WTC11 (cell line): Measurements from ENCODE around the gene CRYGS. TPM values are rescaled to one million over a fixed set of nuclear protein-coding genes. Genes with fewer than 3 reads are reported as not detected.

Experiments used
- ATAC-seq: fragments of 200-7000 bp; cut with Tn5 transposase; 2 replicates; pipeline ENCODE4 v1.10.0; 2021; ENCODE audit warnings: mild to moderate bottlenecking, moderate library complexity
- CTCF ChIA-PET: fragments of 300-600 bp; sonication (Branson Sonifier 250); formaldehyde crosslinking; loops from one replicate; lab custom pipeline; 2021; ENCODE audit warnings: antibody characterized with exemption; lab: Charles Lee
- POLR2A ChIA-PET: fragments of 350-600 bp; sonication (Branson Sonifier 250); formaldehyde crosslinking; loops from one replicate; lab custom pipeline; 2021; ENCODE audit warnings: antibody characterized with exemption; lab: Charles Lee
- DNase-seq: peaks from one replicate; pipeline ENCODE4 v3.0.0; 2021; ENCODE audit warnings: low spot score
- H3K27ac Mint-ChIP-seq: 2 replicates; pipeline ENCODE4 v1.8.0; 2021; ENCODE audit warnings: mixed read lengths
- H3K27me3 Mint-ChIP-seq: 2 replicates; pipeline ENCODE4 v1.8.0; 2021; ENCODE audit warnings: low read depth, mild to moderate bottlenecking, moderate library complexity, mixed read lengths
- H3K36me3 Mint-ChIP-seq: 2 replicates; pipeline ENCODE4 v1.8.0; 2021; ENCODE audit warnings: mixed read lengths
- H3K4me1 Mint-ChIP-seq: 2 replicates; pipeline ENCODE4 v1.8.0; 2022; ENCODE audit warnings: mixed read lengths
- H3K4me3 Mint-ChIP-seq: 2 replicates; pipeline ENCODE4 v1.8.0; 2021; ENCODE audit warnings: mild to moderate bottlenecking, moderate library complexity, mixed read lengths
- H3K9me3 Mint-ChIP-seq: 2 replicates; pipeline ENCODE4 v1.8.0; 2021; ENCODE audit warnings: mixed read lengths
- ARID4B ChIP-seq: sonication (generic); formaldehyde crosslinking; IDR thresholded peaks from 2 replicates; pipeline ENCODE4 v1.8.0; 2023; ENCODE audit warnings: missing genetic modification reagents, mild to moderate bottlenecking, borderline replicate concordance
- ATF1 ChIP-seq: sonication (generic); formaldehyde crosslinking; IDR thresholded peaks from 2 replicates; pipeline ENCODE4 v1.8.1; 2023; ENCODE audit warnings: mild to moderate bottlenecking, moderate library complexity, missing genetic modification reagents
- ELF4 ChIP-seq: sonication (generic); formaldehyde crosslinking; IDR thresholded peaks from 2 replicates; pipeline ENCODE4 v1.8.1; 2022; ENCODE audit warnings: low read depth, mild to moderate bottlenecking, moderate library complexity, missing genetic modification reagents
- EMX1 ChIP-seq: fragments of 250-450 bp; sonication (Bioruptor Pico); IDR thresholded peaks from 2 replicates; pipeline ENCODE4 v1.8.0; 2021; ENCODE audit warnings: mild to moderate bottlenecking
- FOXJ3 ChIP-seq: sonication (generic); formaldehyde crosslinking; IDR thresholded peaks from 2 replicates; pipeline ENCODE4 v1.9.0; 2021; ENCODE audit warnings: missing genetic modification reagents, mild to moderate bottlenecking, borderline replicate concordance
- FOXP1 ChIP-seq: sonication (generic); formaldehyde crosslinking; IDR thresholded peaks from 2 replicates; pipeline ENCODE4 v1.8.0; 2022; ENCODE audit warnings: missing genetic modification reagents, mild to moderate bottlenecking, moderate library complexity, borderline replicate concordance
- GRHL2 ChIP-seq: fragments of 250-450 bp; sonication (Bioruptor Pico); IDR thresholded peaks from 2 replicates; pipeline ENCODE4 v1.8.0; 2022; ENCODE audit warnings: mild to moderate bottlenecking, moderate library complexity; ENCODE audit not compliant: insufficient replicate concordance, severe bottlenecking
- GTF2I ChIP-seq: fragments of 250-450 bp; sonication (Bioruptor Pico); conservative IDR thresholded peaks from 2 replicates; pipeline ENCODE4 v1.4.0; 2021; ENCODE audit warnings: mild to moderate bottlenecking
- KAT7 ChIP-seq: sonication (generic); formaldehyde crosslinking; IDR thresholded peaks from 2 replicates; pipeline ENCODE4 v1.8.1; 2023; ENCODE audit warnings: missing genetic modification reagents, mild to moderate bottlenecking, borderline replicate concordance
- MAX ChIP-seq: sonication (generic); formaldehyde crosslinking; IDR thresholded peaks from 2 replicates; pipeline ENCODE4 v1.8.0; 2022; ENCODE audit warnings: mild to moderate bottlenecking, missing genetic modification reagents
- NR2C2 ChIP-seq: sonication (generic); formaldehyde crosslinking; IDR thresholded peaks from 2 replicates; pipeline ENCODE4 v1.8.0; 2022; ENCODE audit warnings: mild to moderate bottlenecking, missing genetic modification reagents
- PRRX2 ChIP-seq: fragments of 250-450 bp; sonication (Bioruptor Pico); IDR thresholded peaks from 2 replicates; pipeline ENCODE4 v1.8.0; 2021; ENCODE audit warnings: mild to moderate bottlenecking
- SMAD3 ChIP-seq: sonication (generic); formaldehyde crosslinking; IDR thresholded peaks from 2 replicates; pipeline ENCODE4 v1.8.0; 2022; ENCODE audit warnings: missing genetic modification reagents, mild to moderate bottlenecking, borderline replicate concordance
- TEAD1 ChIP-seq: sonication (generic); formaldehyde crosslinking; IDR thresholded peaks from 2 replicates; pipeline ENCODE4 v1.8.0; 2022; ENCODE audit warnings: mild to moderate bottlenecking, missing genetic modification reagents
- ZNF219 ChIP-seq: sonication (generic); formaldehyde crosslinking; IDR thresholded peaks from 2 replicates; pipeline ENCODE4 v1.8.0; 2023; ENCODE audit warnings: missing genetic modification reagents, mild to moderate bottlenecking, borderline replicate concordance
- ZNF396 ChIP-seq: fragments of 250-450 bp; sonication (Bioruptor Pico); IDR thresholded peaks from 2 replicates; pipeline ENCODE4 v1.8.0; 2021; ENCODE audit warnings: mild to moderate bottlenecking, moderate library complexity, borderline replicate concordance
- total RNA-seq: library from RNA; stranded (reverse); gene quantifications from 3 replicates; pipeline ENCODE4 v1.2.3, GENCODE V29; 2021
- TF ChIP-seq, protein P1 (sequence below): sonication (generic); formaldehyde crosslinking; IDR thresholded peaks from 2 replicates; pipeline ENCODE4 v1.8.1; 2023; ENCODE audit warnings: mild to moderate bottlenecking, missing genetic modification reagents
- TF ChIP-seq, protein P2 (sequence below): sonication (generic); formaldehyde crosslinking; IDR thresholded peaks from 2 replicates; pipeline ENCODE4 v1.8.1; 2022; ENCODE audit warnings: mild to moderate bottlenecking, moderate library complexity, missing genetic modification reagents

The CRYGS gene
- total RNA-seq, 1 experiment from 2014 or later: 1.7 TPM

DNA sequence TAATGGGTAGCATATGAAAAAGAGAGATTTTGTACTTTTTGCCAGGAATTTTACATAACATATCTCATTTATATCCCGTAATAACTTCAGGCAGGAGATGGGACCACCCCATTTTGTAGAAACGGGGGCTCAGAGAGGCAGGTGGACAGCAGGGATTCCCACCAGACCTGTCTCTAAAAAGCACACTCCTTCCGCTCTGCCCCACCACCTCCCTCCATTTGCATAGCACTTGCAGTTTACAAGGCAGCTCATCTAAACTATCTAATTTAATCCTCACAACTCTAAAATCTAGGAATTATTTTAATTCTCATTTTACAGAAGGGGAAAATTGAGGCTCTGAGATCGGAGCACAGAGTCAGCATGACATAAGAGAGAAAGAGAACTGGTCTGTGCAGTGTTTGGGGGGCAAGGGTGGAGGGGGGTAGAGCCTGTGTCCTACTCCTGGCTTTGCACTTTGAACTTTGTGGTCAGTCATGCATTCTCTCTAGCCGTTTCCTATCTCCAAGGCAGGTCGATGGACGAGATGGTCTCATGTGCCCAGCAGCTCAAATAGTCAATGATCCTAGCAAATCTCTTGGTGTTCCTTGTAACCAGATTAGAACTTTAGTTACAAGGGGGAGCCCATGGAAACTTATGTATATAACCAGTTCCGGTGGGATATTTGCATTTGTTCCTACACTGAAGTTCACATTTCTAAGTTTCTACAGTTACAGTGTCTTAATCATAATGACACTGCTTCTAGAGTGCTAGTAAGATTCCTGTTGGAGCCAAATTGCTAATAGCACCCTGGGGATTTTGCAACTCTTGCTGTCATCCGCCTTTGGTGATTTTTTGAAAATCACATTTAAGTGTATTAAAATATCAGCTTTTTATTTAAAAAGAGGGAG lies 18.6 kb downstream of the CRYGS start:
- Mint-ChIP-seq H3K36me3 (no peaks in the 10 kb centered on the region), H3K27me3 (no peaks in the 10 kb centered on the region; the same call in 1 of the 2 replicates), H3K27ac (no peak overlapping the region), H3K4me1 (peaks cover 17% of the 10 kb centered on the region), H3K9me3 (no peaks in the 10 kb centered on the region), H3K4me3 (no peak overlapping the region)
- no peak for ATAC-seq
- ChIA-PET CTCF (interaction anchor here (1.5 to 2.0 kb wide), 2 partner anchors 16 to 264 kb away, joined by 5 to 6 read pairs; no protein-coding TSS in a partner anchor), POLR2A (interaction anchor here (0.5 kb wide), 1 partner anchor 703 kb away, joined by 3 read pairs; no protein-coding TSS in a partner anchor)
- DNase-seq: no peak
- no peak for TF ChIP-seq GTF2I
- no peak for TF ChIP-seq ZNF219 (CRISPR knock-in tag)
- TF ChIP-seq, protein P1, sequence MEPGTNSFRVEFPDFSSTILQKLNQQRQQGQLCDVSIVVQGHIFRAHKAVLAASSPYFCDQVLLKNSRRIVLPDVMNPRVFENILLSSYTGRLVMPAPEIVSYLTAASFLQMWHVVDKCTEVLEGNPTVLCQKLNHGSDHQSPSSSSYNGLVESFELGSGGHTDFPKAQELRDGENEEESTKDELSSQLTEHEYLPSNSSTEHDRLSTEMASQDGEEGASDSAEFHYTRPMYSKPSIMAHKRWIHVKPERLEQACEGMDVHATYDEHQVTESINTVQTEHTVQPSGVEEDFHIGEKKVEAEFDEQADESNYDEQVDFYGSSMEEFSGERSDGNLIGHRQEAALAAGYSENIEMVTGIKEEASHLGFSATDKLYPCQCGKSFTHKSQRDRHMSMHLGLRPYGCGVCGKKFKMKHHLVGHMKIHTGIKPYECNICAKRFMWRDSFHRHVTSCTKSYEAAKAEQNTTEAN (CRISPR knock-in tag): no peak
- TF ChIP-seq, protein P2, sequence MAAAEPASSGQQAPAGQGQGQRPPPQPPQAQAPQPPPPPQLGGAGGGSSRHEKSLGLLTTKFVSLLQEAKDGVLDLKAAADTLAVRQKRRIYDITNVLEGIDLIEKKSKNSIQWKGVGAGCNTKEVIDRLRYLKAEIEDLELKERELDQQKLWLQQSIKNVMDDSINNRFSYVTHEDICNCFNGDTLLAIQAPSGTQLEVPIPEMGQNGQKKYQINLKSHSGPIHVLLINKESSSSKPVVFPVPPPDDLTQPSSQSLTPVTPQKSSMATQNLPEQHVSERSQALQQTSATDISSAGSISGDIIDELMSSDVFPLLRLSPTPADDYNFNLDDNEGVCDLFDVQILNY (CRISPR knock-in tag): no peak
- TF ChIP-seq KAT7: no peak
- no peak for TF ChIP-seq PRRX2 (CRISPR knock-in tag)

GRCh38 chr3:186524616-186525015 lies 19.6 kb downstream of the CRYGS start:
- TF ChIP-seq ATF1 (CRISPR knock-in tag): no peak
- no peak for TF ChIP-seq FOXP1 (CRISPR knock-in tag)
- TF ChIP-seq GRHL2 (CRISPR knock-in tag): no peak
- TF ChIP-seq TEAD1 (CRISPR knock-in tag): no peak
- TF ChIP-seq SMAD3 (CRISPR knock-in tag): no peak
- no peak for TF ChIP-seq EMX1 (CRISPR knock-in tag)
- TF ChIP-seq MAX (CRISPR knock-in tag): no peak
- no peak for TF ChIP-seq ZNF396
- no peak for TF ChIP-seq ARID4B (CRISPR knock-in tag)
- TF ChIP-seq NR2C2 (CRISPR knock-in tag): no peak
- TF ChIP-seq ELF4 (CRISPR knock-in tag): no peak
- TF ChIP-seq FOXJ3 (CRISPR knock-in tag): no peak
- Mint-ChIP-seq H3K4me1 (peaks cover 9% of the 10 kb centered on the region), H3K9me3 (no peaks in the 10 kb centered on the region), H3K27me3 (no peaks in the 10 kb centered on the region; the same call in 1 of the 2 replicates), H3K4me3 (no peak overlapping the region), H3K36me3 (no peaks in the 10 kb centered on the region), H3K27ac (no peak overlapping the region)
- CTCF ChIA-PET: no interaction called here
- no peak for DNase-seq
- POLR2A ChIA-PET: no interaction called here
- ATAC-seq: no peak
